NCI-H345 treated with DMSO at 0.1 percent for 48 hours (cell line): ENCODE data around the gene RAD9A.
"Not testable (repeated sequence)": the region's sequence is repeated elsewhere in the genome, so short reads cannot be mapped to it uniquely, and the experiment has no call there.

ENCODE experiments used
- DNase-seq: peaks from one replicate; lab custom pipeline; 2025; ENCODE audit not compliant: unreplicated experiment; lab: John Stamatoyannopoulos, UW

RAD9A gene

DNA sequence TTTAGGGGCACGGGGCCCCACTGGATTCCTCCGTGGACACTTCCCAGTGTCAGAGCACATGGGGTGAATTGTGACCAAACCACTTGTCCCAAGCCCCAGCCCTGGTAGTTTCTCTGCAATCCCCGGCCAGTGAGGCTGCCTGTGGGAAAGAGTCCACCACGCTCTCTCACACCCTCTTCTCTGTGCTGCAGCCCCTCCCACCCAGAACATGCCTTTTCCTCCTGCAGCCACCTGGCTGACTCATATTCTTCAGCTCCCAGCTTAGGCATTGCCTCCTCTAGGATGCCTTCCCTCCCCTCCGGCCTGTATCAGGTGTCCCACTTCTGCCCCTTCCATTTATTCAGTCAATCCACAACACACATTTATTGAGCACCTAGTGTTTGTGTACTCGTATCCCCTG, 31.1 kb downstream of the RAD9A start:
- DNase-seq, result no peak

DNA sequence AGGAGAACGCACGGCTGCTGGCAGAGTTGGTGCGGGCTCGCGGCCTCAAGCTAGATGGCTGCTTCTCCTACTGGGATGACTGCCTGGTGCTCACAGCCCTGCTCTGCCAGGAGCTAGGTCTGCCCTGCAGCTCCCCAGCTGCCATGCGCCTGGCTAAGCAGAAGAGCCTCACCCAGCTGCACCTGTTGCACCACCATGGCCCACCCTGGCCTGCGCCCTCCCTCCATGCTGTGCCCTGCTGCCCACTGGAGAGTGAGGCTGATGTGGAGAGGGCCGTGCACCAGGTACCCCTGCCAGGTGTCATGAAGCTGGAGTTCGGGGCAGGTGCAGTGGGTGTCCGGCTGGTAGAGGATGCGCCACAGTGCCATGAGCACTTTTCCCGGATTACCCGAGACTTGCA, 31.7 kb downstream of the RAD9A start:
- no peak for DNase-seq

DNA sequence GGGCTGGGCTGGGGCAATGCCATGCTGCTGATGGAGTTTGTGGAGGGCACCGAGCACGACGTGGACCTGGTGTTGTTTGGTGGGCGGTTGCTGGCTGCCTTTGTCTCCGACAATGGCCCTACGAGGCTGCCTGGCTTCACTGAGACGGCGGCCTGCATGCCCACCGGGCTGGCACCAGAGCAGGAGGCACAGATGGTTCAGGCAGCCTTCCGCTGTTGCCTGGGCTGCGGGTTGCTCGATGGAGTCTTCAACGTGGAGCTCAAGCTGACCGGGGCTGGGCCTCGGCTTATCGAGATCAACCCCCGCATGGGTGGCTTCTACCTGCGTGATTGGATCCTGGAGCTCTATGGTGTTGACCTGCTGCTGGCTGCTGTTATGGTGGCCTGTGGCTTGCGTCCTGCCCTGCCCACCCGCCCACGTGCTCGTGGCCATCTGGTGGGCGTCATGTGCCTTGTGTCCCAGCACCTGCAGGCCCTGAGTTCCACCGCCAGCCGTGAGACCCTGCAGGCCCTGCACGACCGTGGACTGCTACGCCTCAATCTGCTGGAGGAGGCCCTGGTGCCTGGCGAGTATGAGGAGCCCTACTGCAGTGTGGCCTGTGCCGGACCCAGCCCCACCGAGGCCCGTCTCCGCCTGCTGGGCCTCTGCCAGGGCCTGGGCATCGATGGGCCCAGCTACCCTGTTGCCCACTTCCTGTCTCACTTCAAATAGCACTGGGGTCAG, 32.3 kb downstream of the RAD9A start:
- DNase-seq, result no peak

DNA sequence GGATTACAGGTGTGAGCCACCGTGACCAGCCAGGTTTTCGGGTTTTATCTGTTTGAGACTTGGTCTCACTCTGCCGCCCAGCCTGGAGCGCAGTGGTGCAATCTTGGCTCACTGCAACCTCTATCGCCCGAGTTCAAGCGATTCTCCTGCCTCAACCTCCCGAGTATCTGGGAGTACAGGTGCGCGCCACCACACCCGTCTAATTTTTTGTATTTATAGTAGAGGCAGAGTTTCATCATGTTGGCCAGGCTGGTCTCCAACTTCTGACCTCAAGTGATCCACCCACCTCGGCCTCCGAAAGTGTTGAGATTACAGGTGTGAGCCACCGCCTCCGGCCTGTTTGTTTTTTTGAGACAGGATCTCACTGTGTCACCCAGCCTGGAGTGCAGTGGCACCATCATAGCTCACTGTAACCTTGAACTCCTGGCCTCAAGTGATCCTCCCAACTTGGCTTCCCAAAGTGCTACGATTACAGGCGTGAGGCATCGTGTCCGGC, 35.6 kb downstream of the RAD9A start:
- not testable (repeated sequence) for DNase-seq

DNA sequence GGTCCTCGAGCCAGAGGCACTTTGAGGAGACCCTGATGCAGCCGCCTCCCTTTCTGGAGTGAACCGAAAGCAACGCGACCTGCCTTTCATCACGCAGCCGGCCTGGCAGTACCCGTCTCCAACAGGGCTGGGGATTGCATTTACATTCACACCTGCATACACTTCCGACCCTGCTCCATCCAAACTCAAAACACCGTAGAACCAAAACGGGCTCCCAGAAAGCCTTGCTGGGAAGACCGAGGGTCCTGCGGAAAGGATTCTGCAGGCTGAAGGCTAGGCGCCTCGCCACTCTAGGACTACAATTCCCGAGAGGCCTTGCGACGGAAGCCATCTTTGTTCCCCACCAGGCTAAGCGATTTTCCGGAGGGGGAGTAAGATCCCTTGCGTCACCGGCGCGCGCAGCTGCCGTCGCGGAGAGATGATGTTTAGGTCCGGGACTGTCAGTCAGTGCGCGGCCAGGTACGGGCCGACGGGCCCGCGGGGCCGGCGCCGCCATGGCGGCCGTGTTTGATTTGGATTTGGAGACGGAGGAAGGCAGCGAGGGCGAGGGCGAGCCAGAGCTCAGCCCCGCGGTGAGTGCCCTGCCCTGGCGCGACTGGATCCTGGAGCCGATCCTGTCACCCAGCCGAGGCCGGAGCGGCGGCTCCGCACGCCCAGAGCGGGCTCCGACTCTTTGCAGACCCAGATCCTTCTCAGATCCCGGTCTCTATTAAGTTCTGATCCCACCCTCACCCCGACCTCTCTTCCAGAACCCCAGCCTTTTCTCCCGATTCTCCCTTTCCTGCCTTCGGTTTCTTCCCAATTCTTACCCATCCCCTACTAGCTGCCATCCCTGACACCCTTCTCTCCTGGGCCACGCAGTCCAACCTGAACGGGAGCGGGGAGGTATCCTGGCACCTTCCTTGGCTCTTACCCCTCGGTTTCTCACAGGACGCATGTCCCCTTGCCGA, 36.5 kb downstream of the RAD9A start, which contains the start of gene RPS6KB2:
Gene RPS6KB2, plus strand, starts transcription at position 443 of the 950 bp plus-strand sequence. Its CDS starts 52 bp downstream, at position 495.
- DNase-seq, result peak; percentile 95

DNA sequence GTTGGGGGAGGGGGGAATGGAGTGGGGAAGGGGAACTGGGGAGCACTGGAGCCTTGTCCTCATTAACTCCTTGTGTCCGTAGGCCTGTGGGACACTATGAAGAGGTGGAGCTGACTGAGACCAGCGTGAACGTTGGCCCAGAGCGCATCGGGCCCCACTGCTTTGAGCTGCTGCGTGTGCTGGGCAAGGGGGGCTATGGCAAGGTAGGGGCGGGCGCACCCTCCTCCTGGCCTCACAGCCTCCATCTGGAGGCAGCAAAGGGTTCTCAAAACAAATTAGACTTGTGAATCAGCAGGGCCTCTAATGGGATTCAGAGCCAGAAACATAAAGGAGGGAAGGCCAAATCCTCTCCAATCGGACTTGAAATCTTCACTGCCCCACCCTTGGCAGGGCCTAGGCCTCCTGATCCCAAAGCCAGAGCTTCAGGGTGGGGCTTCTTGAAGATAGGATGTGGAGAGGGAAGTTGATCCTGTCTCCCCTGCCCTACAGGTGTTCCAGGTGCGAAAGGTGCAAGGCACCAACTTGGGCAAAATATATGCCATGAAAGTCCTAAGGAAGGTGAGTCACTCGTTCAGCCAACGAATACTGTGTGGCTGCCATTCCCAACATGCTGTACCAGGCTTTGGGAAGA, 37.4 kb downstream of the RAD9A start:
- no peak for DNase-seq

DNA sequence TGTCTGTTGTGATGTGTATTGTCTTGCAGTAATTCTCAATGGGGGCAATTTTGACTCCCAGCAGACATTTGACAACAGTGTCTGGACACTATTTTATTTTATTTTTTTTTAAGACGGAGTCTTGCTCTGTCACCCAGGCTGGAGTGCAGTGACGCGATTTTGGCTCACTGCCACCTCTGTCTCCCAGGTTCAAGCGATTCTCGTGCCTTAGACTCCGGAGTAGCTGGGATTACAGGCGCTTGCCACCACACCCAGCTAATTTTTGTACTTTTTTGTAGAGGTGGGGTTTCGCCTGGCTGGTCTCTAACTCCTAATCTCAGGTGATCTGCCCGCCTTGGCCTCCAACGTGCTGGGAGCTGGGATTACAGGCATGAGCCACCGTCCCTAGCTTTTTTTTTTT, 37.9 kb downstream of the RAD9A start:
- no peak for DNase-seq

DNA sequence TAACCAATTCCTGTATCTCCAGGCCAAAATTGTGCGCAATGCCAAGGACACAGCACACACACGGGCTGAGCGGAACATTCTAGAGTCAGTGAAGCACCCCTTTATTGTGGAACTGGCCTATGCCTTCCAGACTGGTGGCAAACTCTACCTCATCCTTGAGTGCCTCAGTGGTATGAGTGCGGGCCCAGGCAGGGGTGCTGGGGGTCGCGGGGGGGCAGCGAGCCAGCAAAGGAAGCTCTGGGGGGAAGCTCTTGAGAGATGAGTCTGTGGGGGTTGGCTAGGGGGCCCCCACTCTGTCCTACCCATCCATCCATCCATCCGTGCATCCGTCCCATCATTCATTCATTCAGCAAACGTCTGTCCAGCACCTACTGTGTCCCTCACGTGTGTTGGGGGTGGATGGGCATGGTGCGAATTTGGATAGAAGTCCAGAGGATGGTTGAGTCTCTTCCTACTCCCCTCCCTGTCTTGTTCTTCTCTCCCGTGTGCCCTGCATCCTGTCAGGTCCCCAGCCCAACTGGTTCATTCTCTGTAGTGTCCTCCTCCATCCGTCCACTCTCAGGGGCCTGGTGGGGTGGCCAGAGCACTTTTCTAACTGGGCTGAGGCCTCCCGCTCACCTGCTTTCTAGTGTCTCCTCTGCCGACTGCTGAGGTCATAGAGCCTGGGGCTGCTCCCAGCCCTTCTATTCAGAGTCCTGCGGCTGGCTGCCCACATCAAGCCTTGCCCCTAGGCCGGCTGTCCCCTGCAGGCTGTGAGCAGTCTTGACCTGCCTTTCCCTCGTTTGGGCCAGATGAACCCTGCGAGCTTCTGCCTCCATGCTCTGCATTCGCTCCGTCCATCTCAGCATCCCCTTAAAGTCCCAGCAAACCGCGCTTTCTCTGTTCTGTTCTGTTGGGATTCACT, 39.8 kb downstream of the RAD9A start:
- no peak for DNase-seq

DNA sequence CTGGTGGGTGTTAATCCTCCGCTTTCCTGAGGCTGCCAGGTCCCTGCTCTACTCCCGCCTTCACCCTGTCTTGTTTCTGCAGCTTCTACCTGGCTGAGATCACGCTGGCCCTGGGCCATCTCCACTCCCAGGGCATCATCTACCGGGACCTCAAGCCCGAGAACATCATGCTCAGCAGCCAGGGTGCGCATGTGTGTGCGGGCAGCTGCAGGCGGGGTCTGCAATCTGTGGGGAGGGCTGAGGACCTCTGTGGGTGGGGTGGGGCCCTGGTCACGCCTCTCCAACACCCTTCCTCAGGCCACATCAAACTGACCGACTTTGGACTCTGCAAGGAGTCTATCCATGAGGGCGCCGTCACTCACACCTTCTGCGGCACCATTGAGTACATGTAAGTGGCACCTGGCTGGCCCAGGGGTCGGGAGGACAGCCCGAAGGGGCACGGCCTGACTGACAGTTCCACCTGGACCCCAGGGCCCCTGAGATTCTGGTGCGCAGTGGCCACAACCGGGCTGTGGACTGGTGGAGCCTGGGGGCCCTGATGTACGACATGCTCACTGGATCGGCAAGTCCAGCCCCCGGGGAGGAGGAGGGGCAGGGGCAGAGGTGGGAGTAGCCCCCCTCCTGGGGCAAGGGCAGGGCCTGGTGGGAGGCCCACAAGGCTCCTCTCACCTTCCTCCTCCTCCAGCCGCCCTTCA, 41.0 kb downstream of the RAD9A start:
- DNase-seq, result no peak

DNA sequence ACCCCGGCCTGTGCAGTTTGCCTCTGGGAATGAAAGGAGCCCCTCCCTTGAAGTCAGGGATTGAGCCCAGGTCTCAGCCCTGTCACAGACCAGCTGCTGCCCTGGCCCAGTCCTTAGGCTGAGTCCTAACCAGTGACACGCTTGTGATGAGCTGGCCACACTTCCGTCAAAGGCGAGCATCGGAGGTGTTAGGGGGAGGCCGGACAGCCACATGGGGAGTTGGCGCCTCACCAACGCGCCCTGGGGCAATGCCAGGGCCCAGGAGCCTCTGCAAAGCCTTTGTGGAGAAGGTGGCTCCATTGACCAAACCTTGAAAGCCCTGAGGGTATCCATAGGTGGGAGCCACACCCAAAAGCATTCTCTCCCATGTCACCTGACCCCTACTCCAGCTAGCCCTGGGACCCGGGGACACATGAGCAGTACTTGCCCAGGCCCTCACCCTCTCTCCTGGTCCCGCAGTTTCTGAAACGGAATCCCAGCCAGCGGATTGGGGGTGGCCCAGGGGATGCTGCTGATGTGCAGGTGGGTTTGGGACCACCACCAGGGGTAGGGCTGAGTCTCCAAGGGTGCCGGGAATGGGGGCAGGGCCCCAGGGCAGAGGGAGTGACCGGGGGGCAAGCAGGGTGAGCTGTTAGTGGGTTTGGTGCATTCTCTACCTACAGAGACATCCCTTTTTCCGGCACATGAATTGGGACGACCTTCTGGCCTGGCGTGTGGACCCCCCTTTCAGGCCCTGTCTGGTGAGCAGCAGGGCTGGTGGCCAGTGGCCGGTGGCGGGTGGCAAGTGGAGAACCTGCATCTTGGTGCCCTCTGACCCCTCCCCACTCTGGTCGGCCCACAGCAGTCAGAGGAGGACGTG, 42.0 kb downstream of the RAD9A start:
- no peak for DNase-seq

DNA sequence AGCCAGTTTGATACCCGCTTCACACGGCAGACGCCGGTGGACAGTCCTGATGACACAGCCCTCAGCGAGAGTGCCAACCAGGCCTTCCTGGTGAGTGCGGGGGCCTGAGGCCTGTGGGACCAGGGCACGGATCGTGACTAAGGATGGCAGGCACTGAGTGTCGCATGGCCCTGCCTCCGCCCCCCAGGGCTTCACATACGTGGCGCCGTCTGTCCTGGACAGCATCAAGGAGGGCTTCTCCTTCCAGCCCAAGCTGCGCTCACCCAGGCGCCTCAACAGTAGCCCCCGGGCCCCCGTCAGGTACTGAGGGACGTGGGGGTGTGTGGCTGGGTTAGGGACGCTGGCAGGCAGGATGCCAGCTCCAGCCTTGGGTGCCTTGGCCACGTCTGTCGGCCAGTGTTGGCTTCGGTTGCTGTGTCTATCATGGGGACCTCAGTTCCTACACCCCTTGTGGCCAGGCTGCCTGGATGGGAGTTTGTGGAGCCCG, 42.7 kb downstream of the RAD9A start:
- no peak for DNase-seq

DNA sequence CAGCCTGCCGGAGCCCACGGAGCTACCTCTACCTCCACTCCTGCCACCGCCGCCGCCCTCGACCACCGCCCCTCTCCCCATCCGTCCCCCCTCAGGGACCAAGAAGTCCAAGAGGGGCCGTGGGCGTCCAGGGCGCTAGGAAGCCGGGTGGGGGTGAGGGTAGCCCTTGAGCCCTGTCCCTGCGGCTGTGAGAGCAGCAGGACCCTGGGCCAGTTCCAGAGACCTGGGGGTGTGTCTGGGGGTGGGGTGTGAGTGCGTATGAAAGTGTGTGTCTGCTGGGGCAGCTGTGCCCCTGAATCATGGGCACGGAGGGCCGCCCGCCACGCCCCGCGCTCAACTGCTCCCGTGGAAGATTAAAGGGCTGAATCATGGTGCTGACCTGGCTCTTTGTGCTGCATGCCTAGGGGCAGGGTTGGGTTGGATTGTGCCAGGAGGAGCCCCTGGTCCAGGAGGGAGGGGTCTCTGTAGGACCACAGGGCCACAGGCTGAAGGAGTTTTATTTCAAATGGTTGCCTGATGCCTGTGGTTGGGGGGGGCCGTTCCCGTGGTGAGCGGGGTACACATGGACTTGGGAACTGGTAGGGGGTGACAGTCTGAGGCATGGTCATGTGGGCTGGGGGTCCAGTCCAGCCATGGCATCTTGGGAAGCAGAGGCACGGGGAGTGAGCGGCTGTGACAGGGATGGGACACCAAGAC, 43.4 kb downstream of the RAD9A start:
- no peak for DNase-seq

DNA sequence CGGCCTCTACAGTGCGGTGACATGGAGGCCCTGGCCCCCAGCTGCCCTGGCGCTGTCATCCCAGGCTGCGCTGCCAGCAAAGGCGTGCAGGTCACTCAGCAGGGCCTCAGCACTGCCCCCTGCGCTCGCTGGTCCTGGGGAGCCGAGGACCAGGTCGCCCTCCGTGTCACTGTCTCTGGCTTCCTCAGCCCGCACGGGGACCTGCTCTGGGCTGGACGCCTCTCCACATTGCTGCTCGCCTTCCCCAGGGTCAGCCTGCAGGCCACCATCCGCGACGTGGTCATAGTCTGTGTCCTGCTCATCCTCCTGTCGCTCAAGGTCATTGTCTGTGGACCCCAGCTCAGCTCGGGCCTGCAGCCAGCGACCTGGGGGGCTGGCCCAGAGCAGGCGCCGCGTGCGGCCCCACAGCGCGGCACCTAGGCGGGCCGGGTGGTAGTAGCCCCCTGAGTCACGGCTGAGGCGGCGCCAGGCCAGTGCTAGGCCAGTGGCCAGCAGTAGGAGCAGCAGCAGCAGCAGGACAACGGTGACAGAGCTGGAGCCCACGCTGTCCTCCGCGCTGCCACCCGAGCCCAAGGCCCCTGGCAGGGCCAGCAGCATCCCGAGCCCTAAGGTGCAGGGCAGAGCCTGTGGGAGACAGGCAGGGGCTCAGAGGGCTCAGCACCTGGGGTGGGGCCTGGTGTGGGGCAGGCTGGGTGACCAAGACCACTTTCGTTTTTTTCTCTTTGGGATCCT, 44.1 kb downstream of the RAD9A start:
- no peak for DNase-seq

DNA sequence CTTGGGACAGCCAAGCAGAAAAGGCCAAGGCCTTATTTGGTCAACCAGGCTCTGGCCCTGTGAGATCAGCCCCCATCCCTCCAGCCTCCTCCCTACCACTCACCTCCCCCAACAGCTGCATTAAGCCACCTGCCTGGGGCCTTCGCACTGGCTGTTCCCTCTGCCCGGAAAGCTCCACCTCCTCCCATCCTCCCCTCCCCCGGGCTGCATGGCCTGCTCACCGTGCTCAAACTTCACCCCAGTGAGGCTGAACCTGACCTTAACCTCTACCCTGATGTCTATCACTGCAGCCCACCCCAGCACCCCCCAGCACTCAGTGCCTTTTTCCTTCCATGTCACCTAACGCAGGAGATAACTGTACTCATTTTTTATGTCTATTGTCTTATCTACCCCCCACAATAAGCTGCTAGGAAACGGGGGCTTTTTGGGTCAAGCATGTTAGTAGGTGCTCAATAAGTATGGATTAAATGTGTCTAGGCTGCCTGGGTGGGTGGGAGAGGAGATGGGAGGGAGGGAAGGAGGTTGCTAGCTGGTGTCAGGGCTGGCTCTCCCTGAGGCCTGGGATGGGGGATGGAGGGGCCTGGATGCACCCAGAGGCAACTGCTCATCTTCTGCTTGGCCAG, 44.8 kb downstream of the RAD9A start:
- no peak for DNase-seq

DNA sequence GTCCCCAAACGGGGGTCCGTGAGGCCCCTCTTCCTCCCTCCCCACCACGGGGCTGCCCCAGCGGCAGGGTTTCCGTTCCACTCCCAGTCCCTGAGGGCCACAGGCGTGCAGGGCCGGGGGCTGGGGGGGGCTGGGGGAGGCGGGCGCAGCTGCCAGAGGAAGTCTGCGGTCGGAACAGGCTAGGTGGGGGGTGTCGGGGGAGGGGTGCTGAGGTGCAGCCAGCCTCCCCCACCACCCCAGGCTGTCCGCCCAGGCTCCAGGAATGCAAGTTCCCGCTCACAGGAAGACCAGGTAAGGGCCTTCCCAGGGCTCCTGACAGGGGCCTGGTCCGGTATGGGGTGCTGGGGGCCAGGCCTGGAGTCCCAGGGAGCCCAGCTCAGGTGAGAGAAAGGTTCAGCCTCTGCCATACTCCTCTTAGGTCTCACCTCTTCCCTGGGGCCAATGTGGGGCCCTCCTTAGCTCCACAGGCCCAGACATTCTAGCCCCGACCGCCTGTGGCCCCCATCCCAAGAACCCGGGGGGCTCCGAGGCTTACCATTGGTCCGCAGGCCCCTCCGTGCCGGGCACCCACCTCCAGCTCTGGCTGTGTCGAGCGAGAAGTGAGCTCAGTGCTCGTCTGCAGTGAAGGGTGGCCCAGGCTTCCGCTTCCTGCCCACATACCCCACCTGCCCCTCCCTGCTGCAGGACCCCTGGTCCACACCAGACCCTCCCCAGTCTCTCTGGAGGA, 45.5 kb downstream of the RAD9A start, which contains the start of gene PTPRCAP:
Gene PTPRCAP, minus strand, starts transcription at position 601 of the 727 bp plus-strand sequence. Its CDS starts 63 bp downstream, at position 538.
- no peak for DNase-seq

DNA sequence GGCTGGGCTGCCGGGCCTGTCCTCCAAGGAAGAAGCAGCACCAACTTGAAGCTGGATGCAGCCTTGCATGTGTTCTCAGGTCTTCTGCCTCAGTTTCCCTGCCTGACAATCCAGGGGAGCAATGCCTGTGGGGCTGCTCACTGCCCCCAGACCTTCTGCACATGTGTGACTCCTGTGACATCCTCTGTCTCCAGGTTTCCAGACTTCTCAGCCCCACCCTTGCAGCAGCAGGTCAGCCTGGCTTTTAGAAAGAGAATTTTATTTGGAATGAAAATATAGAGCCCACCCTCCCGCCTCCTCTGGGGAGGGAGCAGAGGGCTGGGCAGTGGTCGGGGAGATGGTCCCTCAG, 46.0 kb downstream of the RAD9A start:
- DNase-seq, result no peak
